Osteocyte (in vitro differentiated cells): ENCODE data around the gene DZIP3. TPM values are rescaled to one million over a fixed set of nuclear protein-coding genes. Genes with fewer than 3 reads are reported as not detected.

Experiments
- DNase-seq: peaks from one replicate; pipeline ENCODE4 v3.0.0; 2021; ENCODE audit warnings: mixed read lengths; ENCODE audit not compliant: unreplicated experiment; ENCODE audit errors: extremely low spot score
- H3K27ac Mint-ChIP-seq: one replicate; pipeline ENCODE4 v1.8.0; 2021; ENCODE audit warnings: mild to moderate bottlenecking, mixed read lengths; ENCODE audit not compliant: unreplicated experiment
- H3K27me3 Mint-ChIP-seq: one replicate; pipeline ENCODE4 v1.8.0; 2021; ENCODE audit warnings: mixed read lengths; ENCODE audit not compliant: unreplicated experiment
- H3K36me3 Mint-ChIP-seq: one replicate; pipeline ENCODE4 v1.8.0; 2021; ENCODE audit warnings: mixed read lengths; ENCODE audit not compliant: unreplicated experiment
- H3K4me1 Mint-ChIP-seq: one replicate; pipeline ENCODE4 v1.8.0; 2021; ENCODE audit warnings: mixed read lengths; ENCODE audit not compliant: unreplicated experiment
- H3K4me3 Mint-ChIP-seq: one replicate; pipeline ENCODE4 v1.8.0; 2021; ENCODE audit warnings: mild to moderate bottlenecking, moderate library complexity, mixed read lengths; ENCODE audit not compliant: unreplicated experiment
- H3K9me3 Mint-ChIP-seq: one replicate; pipeline ENCODE4 v1.8.0; 2021; ENCODE audit warnings: mixed read lengths; ENCODE audit not compliant: unreplicated experiment
- CTCF ChIP-seq: fragments of 200-600 bp; sonication (generic); IDR thresholded peaks from 2 replicates; pipeline ENCODE4 v1.5.0; 2021; ENCODE audit warnings: antibody characterized with exemption, mild to moderate bottlenecking, moderate library complexity
- total RNA-seq: library from RNA; stranded (reverse); gene quantifications from 2 replicates; pipeline ENCODE4 v1.2.1, GENCODE V29; 2021

Gene DZIP3
- total RNA-seq, 1 donor from 2014 or later, result 9.0 TPM

- H3K4me3 Mint-ChIP-seq, result no peak overlapping the region
- H3K27me3 Mint-ChIP-seq, result peaks cover 5% of the 10 kb centered on the region
- H3K4me1 Mint-ChIP-seq, result no peaks in the 10 kb centered on the region
- no peak for TF ChIP-seq CTCF
- no peak for DNase-seq
- no peaks in the 10 kb centered on the region for H3K36me3 Mint-ChIP-seq
- H3K9me3 Mint-ChIP-seq, result no peaks in the 10 kb centered on the region
- no peak overlapping the region for H3K27ac Mint-ChIP-seq
These were observed 133.2 kb downstream of the DZIP3 start for GRCh38 chr3:108722724-108723123.

GRCh38 chr3:108724101-108724500, 134.6 kb downstream of the DZIP3 start:
- Mint-ChIP-seq H3K36me3 (no peaks in the 10 kb centered on the region), H3K9me3 (no peaks in the 10 kb centered on the region), H3K27ac (no peak overlapping the region), H3K27me3 (peaks cover 5% of the 10 kb centered on the region), H3K4me1 (no peaks in the 10 kb centered on the region), H3K4me3 (no peak overlapping the region)
- no peak for DNase-seq
- TF ChIP-seq CTCF, result no peak

GRCh38 chr3:108728105-108728504, 138.6 kb downstream of the DZIP3 start:
- H3K4me3 Mint-ChIP-seq, result no peak overlapping the region
- DNase-seq, result no peak
- H3K9me3 Mint-ChIP-seq, result no peaks in the 10 kb centered on the region
- peaks cover 4% of the 10 kb centered on the region for H3K27me3 Mint-ChIP-seq
- H3K4me1 Mint-ChIP-seq, result no peaks in the 10 kb centered on the region
- no peak overlapping the region for H3K27ac Mint-ChIP-seq
- no peak for TF ChIP-seq CTCF
- no peaks in the 10 kb centered on the region for H3K36me3 Mint-ChIP-seq

- no peaks in the 10 kb centered on the region for H3K9me3 Mint-ChIP-seq
- H3K27me3 Mint-ChIP-seq, result peaks cover 4% of the 10 kb centered on the region
- H3K4me1 Mint-ChIP-seq, result no peaks in the 10 kb centered on the region
- H3K4me3 Mint-ChIP-seq, result no peak overlapping the region
- H3K36me3 Mint-ChIP-seq, result no peaks in the 10 kb centered on the region
- H3K27ac Mint-ChIP-seq, result no peak overlapping the region
- DNase-seq, result no peak
- no peak for TF ChIP-seq CTCF
These were observed 139.4 kb downstream of the DZIP3 start for GRCh38 chr3:108728934-108729333.

- Mint-ChIP-seq H3K4me3 (no peak overlapping the region), H3K27ac (no peak overlapping the region), H3K27me3 (peaks cover 6% of the 10 kb centered on the region), H3K9me3 (no peaks in the 10 kb centered on the region), H3K4me1 (no peaks in the 10 kb centered on the region), H3K36me3 (no peaks in the 10 kb centered on the region)
- TF ChIP-seq CTCF, result no peak
- no peak for DNase-seq
These were observed 147.3 kb downstream of the DZIP3 start for GRCh38 chr3:108736821-108737220.
